ENCODE results near the gene SYTL5. TPM values are rescaled to one million over a fixed set of nuclear protein-coding genes. Genes with fewer than 3 reads are reported as not detected.

Gene SYTL5
- 1 to 10 TPM in 2 of 3 donors, under 1 TPM in 1; 0.80 to 10.0 (median 3.9) TPM for total RNA-seq

- no peaks in the 10 kb centered on the region for H3K9me3 ChIP-seq
- H3K36me3 ChIP-seq: no peaks in the 10 kb centered on the region
- TF ChIP-seq POLR2A (IDR thresholded peaks at IDR 0.05) (no peak), POLR2AphosphoS5 (IDR thresholded peaks at IDR 0.05) (no peak), CTCF (IDR thresholded peaks at IDR 0.05) (no peak)
- H3K4me3 ChIP-seq: no peak within 1 kb of the TSS
- intact Hi-C loops (cut with DNase I; ENCODE audit: low total_unique reads): no loop called here
- peaks cover 0 to 8% of the 10 kb centered on the region in 2 donors for H3K27me3 ChIP-seq
- DNase-seq (ENCODE audit: low spot score in 2 of 2): no peak
- peak within 1 kb of the TSS in 1 of 2 donors; percentile 38 for H3K27ac ChIP-seq
- no peaks in the 10 kb centered on the region for H3K4me1 ChIP-seq
Measured at GRCh38 chrX:38006291-38006690, at the start of gene SYTL5. SYTL5 (plus strand) TSS chrX:38006553; CDS start chrX:38033890, 27,337 bp downstream.

- Histone ChIP-seq H3K36me3 (no peaks in the 10 kb centered on the region), H3K9me3 (no peaks in the 10 kb centered on the region), H3K27ac (no peak overlapping the region), H3K27me3 (peaks cover 0 to 5% of the 10 kb centered on the region in 2 donors), H3K4me3 (no peak overlapping the region), H3K4me1 (no peaks in the 10 kb centered on the region)
- no peak for DNase-seq (ENCODE audit: low spot score in 2 of 2)
- TF ChIP-seq POLR2AphosphoS5 (IDR thresholded peaks at IDR 0.05): no peak
- TF ChIP-seq POLR2A (IDR thresholded peaks at IDR 0.05): no peak
- no peak for TF ChIP-seq CTCF (IDR thresholded peaks at IDR 0.05)
- intact Hi-C loops (cut with DNase I; ENCODE audit: low total_unique reads): no loop called here
Measured at GRCh38 chrX:37958525-37959211, 47.7 kb upstream of the SYTL5 start.

- intact Hi-C loops (cut with DNase I; ENCODE audit: low total_unique reads): no loop called here
- no peak for DNase-seq (ENCODE audit: low spot score in 2 of 2)
- TF ChIP-seq POLR2AphosphoS5 (IDR thresholded peaks at IDR 0.05) (no peak), CTCF (IDR thresholded peaks at IDR 0.05) (no peak), POLR2A (IDR thresholded peaks at IDR 0.05) (no peak)
- Histone ChIP-seq H3K9me3 (no peaks in the 10 kb centered on the region), H3K27ac (no peak overlapping the region), H3K4me3 (no peak overlapping the region), H3K27me3 (peaks cover 0 to 7% of the 10 kb centered on the region in 2 donors), H3K4me1 (no peaks in the 10 kb centered on the region), H3K36me3 (no peaks in the 10 kb centered on the region)
Measured at GRCh38 chrX:37959212-37960021, 46.9 kb upstream of the SYTL5 start.

GRCh38 chrX:37961118-37961517 is 45.2 kb upstream of the SYTL5 start:
- H3K4me1 ChIP-seq: no peaks in the 10 kb centered on the region
- no peak for TF ChIP-seq POLR2A (IDR thresholded peaks at IDR 0.05)
- no peak for TF ChIP-seq POLR2AphosphoS5 (IDR thresholded peaks at IDR 0.05)
- intact Hi-C loops (cut with DNase I; ENCODE audit: low total_unique reads): no loop called here
- H3K36me3 ChIP-seq: no peaks in the 10 kb centered on the region
- no peaks in the 10 kb centered on the region for H3K9me3 ChIP-seq
- DNase-seq (ENCODE audit: low spot score in 2 of 2): no peak
- no peak overlapping the region for H3K4me3 ChIP-seq
- H3K27ac ChIP-seq: no peak overlapping the region
- H3K27me3 ChIP-seq: peaks cover 0 to 3% of the 10 kb centered on the region in 2 donors

- Histone ChIP-seq H3K9me3 (peaks cover 0 to 9% of the 10 kb centered on the region in 2 donors), H3K27me3 (peaks cover 0 to 10% of the 10 kb centered on the region in 2 donors), H3K36me3 (no peaks in the 10 kb centered on the region), H3K27ac (no peak overlapping the region), H3K4me3 (no peak overlapping the region), H3K4me1 (no peaks in the 10 kb centered on the region)
- TF ChIP-seq POLR2A (IDR thresholded peaks at IDR 0.05) (no peak), CTCF (IDR thresholded peaks at IDR 0.05) (no peak), POLR2AphosphoS5 (IDR thresholded peaks at IDR 0.05) (no peak)
- intact Hi-C loops (cut with DNase I; ENCODE audit: low total_unique reads): no loop called here
- DNase-seq (ENCODE audit: low spot score in 2 of 2): no peak
Measured at GRCh38 chrX:37967714-37968113, 38.6 kb upstream of the SYTL5 start.
